Measurements from ENCODE around the gene MLEC. TPM values are rescaled to one million over a fixed set of nuclear protein-coding genes. Genes with fewer than 3 reads are reported as not detected.

The MLEC gene
- total RNA-seq, 3 donors from 2014 or later (not counting 1 experiment from before 2014, with no cell fraction given): 47.4 to 52.8 (median 49.6) TPM

DNA sequence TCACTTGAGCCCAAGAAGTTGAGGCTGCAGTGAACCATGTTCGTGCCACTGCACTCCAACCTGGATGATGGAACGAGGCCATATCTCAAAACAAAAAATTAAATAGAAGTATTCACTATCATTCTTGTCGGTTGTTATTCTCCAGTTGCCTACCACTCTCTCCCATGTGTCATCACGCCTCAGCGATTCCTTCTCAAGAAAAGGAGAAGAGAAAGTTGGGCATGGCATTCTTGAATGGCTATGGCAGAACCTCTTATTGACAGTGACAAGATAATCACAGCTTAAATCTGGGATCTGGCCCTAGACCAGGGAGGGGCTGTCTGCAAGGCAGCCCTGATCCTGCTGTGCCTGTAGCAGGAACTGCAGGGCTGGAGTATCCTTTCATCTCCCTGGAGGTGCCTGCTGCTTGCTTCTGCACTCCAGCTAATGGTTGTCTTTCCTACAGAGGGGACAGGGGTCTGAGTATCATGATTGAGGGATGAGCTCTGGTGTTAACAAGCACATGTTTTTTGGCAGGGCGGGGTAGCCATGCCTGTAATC, 12.8 kb upstream of the MLEC start:
- Histone ChIP-seq H3K4me3 (ENCODE audit: low read length) (no peak overlapping the region), H3K9me3 (ENCODE audit: control insufficient read depth, insufficient read depth, low read length) (no peaks in the 10 kb centered on the region), H3K4me1 (ENCODE audit: control insufficient read depth, insufficient read depth, low read length) (peaks cover 12% of the 10 kb centered on the region), H3K27me3 (ENCODE audit: control insufficient read depth, insufficient read depth, low read length) (no peaks in the 10 kb centered on the region), H3K36me3 (ENCODE audit: control insufficient read depth, insufficient read depth, low read length) (no peaks in the 10 kb centered on the region), H3K27ac (ENCODE audit: low read length) (no peak overlapping the region)
- Mint-ChIP-seq H3K9me3 (no peaks in the 10 kb centered on the region), H3K36me3 (no peaks in the 10 kb centered on the region), H3K27me3 (ENCODE audit: low read depth in 2 of 2) (no peaks in the 10 kb centered on the region), H3K27ac (no peak overlapping the region), H3K4me1 (no peaks in the 10 kb centered on the region), H3K4me3 (no peak overlapping the region)
- DNase-seq: no peak
- TF ChIP-seq, protein P1, sequence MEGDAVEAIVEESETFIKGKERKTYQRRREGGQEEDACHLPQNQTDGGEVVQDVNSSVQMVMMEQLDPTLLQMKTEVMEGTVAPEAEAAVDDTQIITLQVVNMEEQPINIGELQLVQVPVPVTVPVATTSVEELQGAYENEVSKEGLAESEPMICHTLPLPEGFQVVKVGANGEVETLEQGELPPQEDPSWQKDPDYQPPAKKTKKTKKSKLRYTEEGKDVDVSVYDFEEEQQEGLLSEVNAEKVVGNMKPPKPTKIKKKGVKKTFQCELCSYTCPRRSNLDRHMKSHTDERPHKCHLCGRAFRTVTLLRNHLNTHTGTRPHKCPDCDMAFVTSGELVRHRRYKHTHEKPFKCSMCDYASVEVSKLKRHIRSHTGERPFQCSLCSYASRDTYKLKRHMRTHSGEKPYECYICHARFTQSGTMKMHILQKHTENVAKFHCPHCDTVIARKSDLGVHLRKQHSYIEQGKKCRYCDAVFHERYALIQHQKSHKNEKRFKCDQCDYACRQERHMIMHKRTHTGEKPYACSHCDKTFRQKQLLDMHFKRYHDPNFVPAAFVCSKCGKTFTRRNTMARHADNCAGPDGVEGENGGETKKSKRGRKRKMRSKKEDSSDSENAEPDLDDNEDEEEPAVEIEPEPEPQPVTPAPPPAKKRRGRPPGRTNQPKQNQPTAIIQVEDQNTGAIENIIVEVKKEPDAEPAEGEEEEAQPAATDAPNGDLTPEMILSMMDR (IDR thresholded peaks at IDR 0.05): no peak
- WGBS (ENCODE audit: insufficient coverage): 72% methylated on average over 6 of the region's 6 CpGs
- intact Hi-C loops (cut with micrococcal nuclease): no loop called here
- no peak for ATAC-seq

DNA sequence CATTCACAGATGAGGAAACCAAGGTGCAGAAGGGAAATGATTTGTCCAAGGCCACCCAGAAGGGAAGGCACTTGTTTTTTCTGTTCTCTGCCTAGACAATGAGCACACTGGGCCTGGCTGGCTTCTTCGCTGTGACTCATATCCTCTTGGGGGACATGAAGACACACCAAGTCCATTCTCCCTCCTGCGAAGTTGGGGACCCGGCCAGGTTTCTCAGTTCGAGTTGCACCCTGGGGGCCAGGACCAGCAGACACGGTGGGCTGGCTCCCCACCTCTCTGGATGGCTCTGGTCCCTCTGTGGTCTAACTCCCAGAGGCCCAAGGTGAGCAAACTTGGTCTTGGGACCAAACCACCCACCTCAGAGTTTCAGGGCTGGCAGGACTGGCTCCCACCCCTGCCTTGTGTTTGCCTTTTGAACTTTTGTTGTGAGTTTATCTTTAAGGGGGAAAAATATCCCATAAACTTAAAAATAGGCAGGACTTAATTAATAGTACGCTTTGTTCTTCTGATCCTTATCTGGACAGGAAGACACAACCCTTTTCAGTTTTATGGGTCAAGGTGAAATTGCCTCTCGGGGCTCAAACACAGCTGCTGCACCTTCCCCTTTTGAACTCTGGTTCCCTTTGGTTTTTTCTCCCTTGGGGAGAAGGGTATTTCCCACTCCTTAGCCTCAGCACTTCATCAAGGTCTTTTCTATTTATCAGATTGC, 9.0 kb upstream of the MLEC start:
- Mint-ChIP-seq H3K27me3 (ENCODE audit: low read depth in 2 of 2) (no peaks in the 10 kb centered on the region), H3K27ac (no peak overlapping the region)
- H3K4me1 ChIP-seq (ENCODE audit: control insufficient read depth, insufficient read depth, low read length): peaks cover 17% of the 10 kb centered on the region

DNA sequence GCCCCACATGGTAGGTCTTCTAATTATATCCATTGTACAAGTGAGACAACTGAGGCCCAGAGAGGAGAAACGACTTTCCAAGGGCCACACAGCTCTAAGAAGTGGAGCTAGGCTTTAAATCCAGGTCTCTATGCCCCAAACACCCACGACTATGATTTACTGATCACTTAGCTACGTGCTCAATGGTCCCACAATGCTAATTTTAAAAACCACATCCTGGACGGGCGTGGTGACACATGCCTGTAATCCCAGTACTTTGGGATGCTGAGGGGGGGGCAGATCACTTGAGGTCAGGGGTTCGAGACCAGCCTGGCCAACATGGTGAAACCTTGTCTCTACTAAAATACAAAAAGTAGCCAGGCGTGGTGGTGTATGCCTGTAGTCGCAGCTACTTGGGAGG, 8.4 kb upstream of the MLEC start:
- ATAC-seq: no peak

More for the DNA sequence above, 9.0 kb upstream of the MLEC start:
- Histone ChIP-seq H3K4me3 (ENCODE audit: low read length) (no peak overlapping the region), H3K27ac (ENCODE audit: low read length) (no peak overlapping the region), H3K9me3 (ENCODE audit: control insufficient read depth, insufficient read depth, low read length) (no peaks in the 10 kb centered on the region), H3K36me3 (ENCODE audit: control insufficient read depth, insufficient read depth, low read length) (no peaks in the 10 kb centered on the region), H3K27me3 (ENCODE audit: control insufficient read depth, insufficient read depth, low read length) (no peaks in the 10 kb centered on the region)
- ATAC-seq: no peak
- TF ChIP-seq, protein P1 (IDR thresholded peaks at IDR 0.05): no peak
- Mint-ChIP-seq H3K9me3 (no peaks in the 10 kb centered on the region), H3K36me3 (no peaks in the 10 kb centered on the region), H3K4me1 (no peaks in the 10 kb centered on the region), H3K4me3 (no peak overlapping the region)
- intact Hi-C loops (cut with micrococcal nuclease): no loop called here
- WGBS (ENCODE audit: insufficient coverage): 54% methylated on average over 7 of the region's 7 CpGs
- DNase-seq: no peak

More for the DNA sequence above, 8.4 kb upstream of the MLEC start:
- TF ChIP-seq, protein P1 (IDR thresholded peaks at IDR 0.05): no peak
- Histone ChIP-seq H3K36me3 (ENCODE audit: control insufficient read depth, insufficient read depth, low read length) (no peaks in the 10 kb centered on the region), H3K27ac (ENCODE audit: low read length) (no peak overlapping the region), H3K27me3 (ENCODE audit: control insufficient read depth, insufficient read depth, low read length) (no peaks in the 10 kb centered on the region), H3K9me3 (ENCODE audit: control insufficient read depth, insufficient read depth, low read length) (no peaks in the 10 kb centered on the region), H3K4me1 (ENCODE audit: control insufficient read depth, insufficient read depth, low read length) (peaks cover 17% of the 10 kb centered on the region), H3K4me3 (ENCODE audit: low read length) (no peak overlapping the region)
- Mint-ChIP-seq H3K36me3 (no peaks in the 10 kb centered on the region), H3K27ac (no peak overlapping the region), H3K4me3 (no peak overlapping the region), H3K4me1 (no peaks in the 10 kb centered on the region), H3K27me3 (ENCODE audit: low read depth in 2 of 2) (no peaks in the 10 kb centered on the region), H3K9me3 (no peaks in the 10 kb centered on the region)
- no peak for DNase-seq
- intact Hi-C loops (cut with micrococcal nuclease): no loop called here
- 41% methylated on average over 8 of the region's 8 CpGs for WGBS (ENCODE audit: insufficient coverage)

Data from natural killer cell (primary cell).